Measurements from ENCODE around the gene ABHD2.

DNA sequence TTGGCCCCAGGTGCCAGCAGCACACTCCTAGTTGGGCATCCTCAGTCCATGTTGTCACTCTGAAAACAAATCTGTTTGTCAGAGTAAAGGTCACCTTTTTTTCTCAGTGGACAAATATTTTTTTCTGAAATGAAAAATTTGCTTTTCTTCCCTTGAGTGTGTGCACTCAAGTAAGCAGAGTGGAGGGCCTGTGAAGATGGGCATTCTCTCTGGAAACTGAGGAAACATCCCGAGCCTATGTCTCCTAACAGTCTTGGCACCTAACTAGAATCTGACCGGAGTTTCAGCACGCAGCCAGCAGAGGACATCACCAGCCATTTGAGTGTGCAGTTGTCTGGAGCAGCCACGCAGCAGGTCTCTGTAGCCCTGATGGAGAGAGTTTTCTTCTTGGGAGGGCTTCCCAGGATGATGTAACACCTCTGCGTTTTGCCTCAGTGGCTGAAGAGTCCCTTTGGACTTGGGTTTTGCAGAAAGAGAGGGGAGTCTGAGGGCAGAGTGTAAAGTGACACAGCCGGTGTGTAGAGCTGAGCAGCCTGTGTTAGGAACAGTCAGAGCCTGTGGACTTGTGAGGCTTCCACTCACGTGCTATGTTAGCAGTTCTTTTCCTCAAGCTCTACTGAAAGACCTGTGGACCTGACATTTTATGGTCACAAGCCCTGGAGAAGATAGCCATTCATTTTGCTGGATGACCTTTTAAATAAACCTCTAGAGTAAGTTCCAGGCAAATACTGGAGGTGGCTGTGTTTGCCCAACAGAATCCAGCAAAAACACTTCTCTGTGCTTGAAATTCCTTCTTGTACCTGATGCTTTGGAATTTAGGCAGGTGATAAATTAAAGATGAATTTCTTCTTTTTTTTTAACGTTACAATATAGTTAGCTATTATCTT lies 51.6 kb downstream of the ABHD2 start:
- TF ChIP-seq, protein P1, sequence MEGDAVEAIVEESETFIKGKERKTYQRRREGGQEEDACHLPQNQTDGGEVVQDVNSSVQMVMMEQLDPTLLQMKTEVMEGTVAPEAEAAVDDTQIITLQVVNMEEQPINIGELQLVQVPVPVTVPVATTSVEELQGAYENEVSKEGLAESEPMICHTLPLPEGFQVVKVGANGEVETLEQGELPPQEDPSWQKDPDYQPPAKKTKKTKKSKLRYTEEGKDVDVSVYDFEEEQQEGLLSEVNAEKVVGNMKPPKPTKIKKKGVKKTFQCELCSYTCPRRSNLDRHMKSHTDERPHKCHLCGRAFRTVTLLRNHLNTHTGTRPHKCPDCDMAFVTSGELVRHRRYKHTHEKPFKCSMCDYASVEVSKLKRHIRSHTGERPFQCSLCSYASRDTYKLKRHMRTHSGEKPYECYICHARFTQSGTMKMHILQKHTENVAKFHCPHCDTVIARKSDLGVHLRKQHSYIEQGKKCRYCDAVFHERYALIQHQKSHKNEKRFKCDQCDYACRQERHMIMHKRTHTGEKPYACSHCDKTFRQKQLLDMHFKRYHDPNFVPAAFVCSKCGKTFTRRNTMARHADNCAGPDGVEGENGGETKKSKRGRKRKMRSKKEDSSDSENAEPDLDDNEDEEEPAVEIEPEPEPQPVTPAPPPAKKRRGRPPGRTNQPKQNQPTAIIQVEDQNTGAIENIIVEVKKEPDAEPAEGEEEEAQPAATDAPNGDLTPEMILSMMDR (IDR thresholded peaks at IDR 0.05), result peak in 6 of 12 donors; percentile 11 to 42 (median 28)
- no peak for TF ChIP-seq POLR2A (IDR thresholded peaks at IDR 0.05)

All from heart left ventricle (tissue), 13 donors.